HepG2 (cell line): ENCODE results near the gene TWNK. TPM values are rescaled to one million over a fixed set of nuclear protein-coding genes. Genes with fewer than 3 reads are reported as not detected.

Source experiments
- BORCS8-MEF2B ChIP-seq: sonication (generic); formaldehyde crosslinking; IDR thresholded peaks from 2 replicates; pipeline ENCODE4 v1.8.0; 2022; ENCODE audit warnings: mild to moderate bottlenecking, missing genetic modification reagents
- CBFB ChIP-seq: sonication (generic); formaldehyde crosslinking; IDR thresholded peaks from 2 replicates; pipeline ENCODE4 v1.4.0; 2020; ENCODE audit warnings: missing genetic modification reagents
- EHMT2 ChIP-seq: fragments of 200-600 bp; sonication (generic); IDR thresholded peaks from 2 replicates; pipeline ENCODE4 v1.7.0; 2017; ENCODE audit warnings: antibody characterized with exemption, low read depth, low read length, borderline replicate concordance
- HDAC2 ChIP-seq: sonication (generic); formaldehyde crosslinking; IDR thresholded peaks from 2 replicates; pipeline ENCODE4 v1.4.0; 2020; ENCODE audit warnings: missing genetic modification reagents
- HHEX ChIP-seq: IDR thresholded peaks from 2 replicates; pipeline ENCODE4 v1.6.1; 2016; ENCODE audit warnings: control low read depth
- IKZF4 ChIP-seq: sonication (generic); formaldehyde crosslinking; IDR thresholded peaks from 2 replicates; pipeline ENCODE4 v1.5.1; 2020; ENCODE audit warnings: borderline replicate concordance, mild to moderate bottlenecking, low read depth, missing genetic modification reagents; ENCODE audit errors: not compliant biosample characterization
- IRF2 ChIP-seq: IDR thresholded peaks from 2 replicates; pipeline ENCODE4 v1.6.1; 2018; ENCODE audit warnings: missing genetic modification reagents, missing compliant biosample characterization
- KDM5B ChIP-seq: sonication (generic); formaldehyde crosslinking; IDR thresholded peaks from 2 replicates; pipeline ENCODE4 v1.4.0; 2020; ENCODE audit warnings: missing genetic modification reagents, mild to moderate bottlenecking, borderline replicate concordance
- MYC ChIP-seq: sonication (generic); formaldehyde crosslinking; IDR thresholded peaks from 2 replicates; pipeline ENCODE4 v1.9.0; 2021; ENCODE audit warnings: missing genetic modification reagents, borderline replicate concordance
- PAX8 ChIP-seq: sonication (generic); formaldehyde crosslinking; IDR thresholded peaks from 2 replicates; pipeline ENCODE4 v1.8.0; 2022; ENCODE audit warnings: mild to moderate bottlenecking, missing genetic modification reagents, borderline replicate concordance
- PREB ChIP-seq: sonication (generic); formaldehyde crosslinking; IDR thresholded peaks from 2 replicates; pipeline ENCODE4 v1.4.0; 2020; ENCODE audit warnings: missing genetic modification reagents
- REXO4 ChIP-seq: sonication (generic); formaldehyde crosslinking; IDR thresholded peaks from 2 replicates; pipeline ENCODE4 v1.8.0; 2022; ENCODE audit warnings: missing genetic modification reagents, mild to moderate bottlenecking, borderline replicate concordance
- SALL2 ChIP-seq: sonication (generic); formaldehyde crosslinking; IDR thresholded peaks from 2 replicates; pipeline ENCODE4 v1.8.1; 2023; ENCODE audit warnings: mild to moderate bottlenecking, missing genetic modification reagents, inconsistent platforms
- SMAD9 ChIP-seq: sonication (generic); formaldehyde crosslinking; IDR thresholded peaks from 2 replicates; pipeline ENCODE4 v1.5.1; 2020; ENCODE audit warnings: mild to moderate bottlenecking, missing genetic modification reagents
- ZFY ChIP-seq: sonication (generic); formaldehyde crosslinking; IDR thresholded peaks from 2 replicates; pipeline ENCODE4 v1.4.0; 2020; ENCODE audit warnings: missing genetic modification reagents
- ZHX2 ChIP-seq, 2 experiments: sonication (generic) in 1 of 2; formaldehyde crosslinking in 1 of 2; IDR thresholded peaks; 2 replicates each; pipeline versions ENCODE4 v1.6.1 to v1.9.0; 2014 to 2022; ENCODE audit warnings: antibody characterized with exemption in 1 of 2, borderline replicate concordance in 1 of 2, inconsistent platforms in 1 of 2, low read depth in 1 of 2, missing genetic modification reagents in 1 of 2
- ZNF12 ChIP-seq: sonication (generic); formaldehyde crosslinking; IDR thresholded peaks from 2 replicates; pipeline ENCODE4 v1.5.0; 2020; ENCODE audit warnings: missing genetic modification reagents
- ZNF3 ChIP-seq: IDR thresholded peaks from 2 replicates; pipeline ENCODE4 v1.7.0; 2017; ENCODE audit warnings: inconsistent platforms
- ZNF547 ChIP-seq: sonication (generic); formaldehyde crosslinking; IDR thresholded peaks from 2 replicates; pipeline ENCODE4 v1.5.1; 2020; ENCODE audit warnings: mild to moderate bottlenecking, missing genetic modification reagents
- ZNF570 ChIP-seq: sonication (generic); formaldehyde crosslinking; IDR thresholded peaks from 2 replicates; pipeline ENCODE4 v1.4.0; 2020; ENCODE audit warnings: mild to moderate bottlenecking, missing genetic modification reagents, borderline replicate concordance
- ZNF704 ChIP-seq: sonication (generic); formaldehyde crosslinking; IDR thresholded peaks from 2 replicates; pipeline ENCODE4 v1.8.1; 2023; ENCODE audit warnings: mild to moderate bottlenecking, inconsistent platforms, moderate library complexity, missing genetic modification reagents, borderline replicate concordance
- ZSCAN25 ChIP-seq: sonication (generic); formaldehyde crosslinking; IDR thresholded peaks from 2 replicates; pipeline ENCODE4 v1.8.0; 2022; ENCODE audit warnings: mild to moderate bottlenecking, missing genetic modification reagents
- polyA plus RNA-seq, 8 experiments: library from polyadenylated mRNA; depleted of rRNA in 3 of 8; stranded (reverse) in 7 of 8; unstranded in 1 of 8; fragments of >200 nt; fragmentation: Illumina TruSeq in 4 of 8; extraction: Trizol in 4 of 8; gene quantifications; 2 replicates each; pipeline versions ENCODE4 v1.2.1 to v1.2.3, GENCODE V29; 2011 to 2016; ENCODE audit warnings: low read depth in 4 of 8, missing spikeins in 1 of 8, mixed read lengths in 1 of 8; ENCODE audit not compliant: insufficient read depth in 1 of 8
- total RNA-seq, 5 experiments: library from RNA; depleted of rRNA; stranded (reverse); fragments of >200 nt; fragmentation: Illumina TruSeq; extraction: Trizol; gene quantifications; 2 replicates each; pipeline ENCODE4 v1.2.3, GENCODE V29; 2016; ENCODE audit warnings: low read depth in 1 of 5

Gene TWNK
- total and polyA plus RNA-seq, 2 of the 13 experiments (the other 11 are each of a cell fraction or from before 2014, with no cell fraction given) = 10.7 to 16.5 TPM

- TF ChIP-seq ZNF3 (CRISPR knock-in tag) (no peak), IKZF4 (CRISPR knock-in tag) (peak; percentile 33), ZNF570 (CRISPR knock-in tag) (no peak), EHMT2 (no peak), BORCS8-MEF2B (CRISPR knock-in tag) (peak; percentile 69), ZNF547 (CRISPR knock-in tag) (no peak), SMAD9 (CRISPR knock-in tag) (no peak), ZNF704 (CRISPR knock-in tag) (peak; percentile 90; the same call in 1 of the 2 replicates), ZNF12 (CRISPR knock-in tag) (0 out of 2 replicates have a peak, but pooled peaks have one; percentile 7), REXO4 (CRISPR knock-in tag) (0 out of 2 replicates have a peak, but pooled peaks have one; percentile 41), MYC (CRISPR knock-in tag) (peak; percentile 79; the same call in 1 of the 2 replicates), ZSCAN25 (no peak; the same call in 1 of the 2 replicates), PAX8 (CRISPR knock-in tag) (no peak), SALL2 (CRISPR knock-in tag) (peak; percentile 33; the same call in 1 of the 2 replicates), KDM5B (CRISPR knock-in tag) (peak; percentile 90), CBFB (CRISPR knock-in tag) (0 out of 2 replicates have a peak, but pooled peaks have one; percentile 46), ZFY (CRISPR knock-in tag) (peak; percentile 72), ZHX2 (IDR thresholded peaks at IDR 0.05; ENCODE audit: low read depth) (0 out of 2 replicates have a peak, but pooled peaks have one; percentile 33), ZHX2 (CRISPR knock-in tag; IDR thresholded peaks at IDR 0.05; ENCODE audit: borderline replicate concordance) (no peak; the same call in 1 of the 2 replicates), HHEX (CRISPR knock-in tag) (no peak), HDAC2 (CRISPR knock-in tag) (no peak; the same call in 1 of the 2 replicates), PREB (CRISPR knock-in tag) (no peak), IRF2 (CRISPR knock-in tag) (no peak)
Measured at GRCh38 chr10:100998991-100999741, 11.8 kb downstream of the TWNK start (continued).
